ENCODE data around the gene DSCAM. TPM values are rescaled to one million over a fixed set of nuclear protein-coding genes. Genes with fewer than 3 reads are reported as not detected.

The DSCAM gene
- total and polyA plus RNA-seq, 2 experiments from 2014 or later: not detected

DNA sequence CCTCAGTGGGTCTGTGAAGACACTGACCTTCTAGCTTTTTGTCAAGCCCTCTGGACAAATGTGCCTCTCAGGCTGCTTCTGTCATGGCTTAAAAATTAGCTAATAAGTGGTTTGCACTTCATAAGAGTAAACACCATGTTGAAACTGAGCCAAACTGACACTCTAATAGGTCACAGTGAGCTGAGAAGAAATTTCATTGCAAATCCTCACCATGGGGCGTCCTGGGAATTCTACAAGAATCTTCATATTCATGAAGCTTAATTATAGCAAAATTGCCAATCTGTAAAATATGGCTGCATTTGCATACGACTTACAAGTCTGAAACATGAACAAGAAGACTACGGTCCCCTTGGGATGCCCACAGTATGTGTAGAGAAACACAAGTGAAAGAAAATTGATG is 188.6 kb downstream of the DSCAM start:
- no peak overlapping the region for H3K27ac ChIP-seq
- in situ Hi-C loops (cut with MboI): no loop called here
- no peaks in the 10 kb centered on the region for H3F3A ChIP-seq (ENCODE audit: insufficient read depth)

DNA sequence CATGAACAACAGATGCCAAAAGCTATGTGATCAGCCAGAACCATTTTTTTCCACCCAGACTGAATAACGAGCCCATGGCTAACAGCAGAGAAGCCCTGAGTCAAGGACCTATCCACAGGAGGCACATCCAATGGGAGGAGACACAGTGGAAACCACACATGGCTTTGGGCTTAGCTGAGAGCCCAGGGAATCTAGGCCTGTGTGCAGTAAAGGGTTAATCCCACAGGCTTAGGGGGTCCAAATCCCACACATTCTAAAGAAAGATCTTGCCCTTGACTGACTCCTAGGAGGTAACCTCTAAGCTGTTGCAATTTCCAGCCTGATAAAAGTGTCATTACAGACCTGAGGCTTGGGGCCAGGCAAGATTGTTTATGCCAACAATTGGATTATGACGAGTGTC is 194.5 kb downstream of the DSCAM start:
- H3K9me3 ChIP-seq (ENCODE audit: low read depth): no peaks in the 10 kb centered on the region
- H3K79me2 ChIP-seq (ENCODE audit: insufficient read depth): no peaks in the 10 kb centered on the region
- no peaks in the 10 kb centered on the region for H3F3A ChIP-seq (ENCODE audit: insufficient read depth)
- H3K4me1 ChIP-seq (ENCODE audit: insufficient read depth): no peaks in the 10 kb centered on the region
- no peak overlapping the region for H3K4me2 ChIP-seq (ENCODE audit: unreplicated experiment)
- H3K27ac ChIP-seq: no peak overlapping the region
- no peak overlapping the region for H2AFZ ChIP-seq
- in situ Hi-C loops (cut with MboI): no loop called here
- H3K4me3 ChIP-seq: no peak overlapping the region
- WGBS, 2 experiments (ENCODE audit: low coverage in 1 of 2, low lambda C conversion rate in 2 of 2, missing lambda C conversion rate in 2 of 2): 2 to 6% methylated on average over 2 of the region's 2 CpGs
- no peaks in the 10 kb centered on the region for H3K27me3 ChIP-seq (replicated peaks; ENCODE audit: insufficient read depth)
- no peak overlapping the region for H3K9ac ChIP-seq
- no peak for DNase-seq
- TF ChIP-seq EZH2phosphoT487 (IDR thresholded peaks at IDR 0.05; ENCODE audit: insufficient read depth, low read depth): no peak
- TF ChIP-seq EZH2 (IDR thresholded peaks at IDR 0.05; ENCODE audit: insufficient read depth, poor library complexity, severe bottlenecking): no peak
- H4K20me1 ChIP-seq (ENCODE audit: insufficient read depth): no peaks in the 10 kb centered on the region
- H3K36me3 ChIP-seq (ENCODE audit: low read depth): no peaks in the 10 kb centered on the region
- H3K9me2 ChIP-seq (ENCODE audit: insufficient read depth): no peaks in the 10 kb centered on the region

More for the DNA sequence above, 188.6 kb downstream of the DSCAM start:
- DNase-seq: no peak
- no peak overlapping the region for H3K4me3 ChIP-seq
- no peaks in the 10 kb centered on the region for H4K20me1 ChIP-seq (ENCODE audit: insufficient read depth)
- H3K9me2 ChIP-seq (ENCODE audit: insufficient read depth): no peaks in the 10 kb centered on the region
- no peaks in the 10 kb centered on the region for H3K79me2 ChIP-seq (ENCODE audit: insufficient read depth)
- WGBS, 2 experiments (ENCODE audit: low coverage in 1 of 2, low lambda C conversion rate in 2 of 2, missing lambda C conversion rate in 2 of 2): 22 to 27% methylated on average over 3 of the region's 3 CpGs
- no peak overlapping the region for H3K9ac ChIP-seq
- H3K4me1 ChIP-seq (ENCODE audit: insufficient read depth): no peaks in the 10 kb centered on the region
- no peak overlapping the region for H3K4me2 ChIP-seq (ENCODE audit: unreplicated experiment)
- H3K9me3 ChIP-seq (ENCODE audit: low read depth): no peaks in the 10 kb centered on the region
- no peaks in the 10 kb centered on the region for H3K27me3 ChIP-seq (replicated peaks; ENCODE audit: insufficient read depth)
- TF ChIP-seq EZH2phosphoT487 (IDR thresholded peaks at IDR 0.05; ENCODE audit: insufficient read depth, low read depth) (no peak), EZH2 (IDR thresholded peaks at IDR 0.05; ENCODE audit: insufficient read depth, poor library complexity, severe bottlenecking) (no peak)
- no peaks in the 10 kb centered on the region for H3K36me3 ChIP-seq (ENCODE audit: low read depth)
- no peak overlapping the region for H2AFZ ChIP-seq

DNA sequence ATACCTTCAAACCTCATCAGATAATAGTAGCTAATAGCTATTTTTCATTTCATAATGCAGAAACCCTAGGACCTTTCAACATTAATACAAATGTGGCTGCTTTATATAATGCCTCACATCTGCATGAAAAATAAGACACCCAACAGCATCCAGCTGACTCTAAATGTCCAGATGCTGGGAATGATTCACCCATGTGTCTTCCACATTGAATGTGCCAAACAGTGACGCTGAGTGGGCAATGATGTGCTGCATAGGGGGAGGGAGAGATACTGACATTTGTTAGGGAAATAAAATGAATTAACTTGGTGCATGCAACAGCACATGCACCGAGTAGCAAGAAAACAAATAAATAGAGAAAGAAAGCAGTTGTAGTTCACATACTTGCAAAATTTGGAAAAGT is 199.3 kb downstream of the DSCAM start:
- no peaks in the 10 kb centered on the region for H4K20me1 ChIP-seq (ENCODE audit: insufficient read depth)
- H3K27me3 ChIP-seq (replicated peaks; ENCODE audit: insufficient read depth): no peaks in the 10 kb centered on the region
- no peak overlapping the region for H3K4me2 ChIP-seq (ENCODE audit: unreplicated experiment)
- H2AFZ ChIP-seq: no peak overlapping the region
- H3K4me3 ChIP-seq: no peak overlapping the region
- no peak overlapping the region for H3K9ac ChIP-seq
- no peak for DNase-seq
- WGBS, 2 experiments (ENCODE audit: low coverage in 1 of 2, low lambda C conversion rate in 2 of 2, missing lambda C conversion rate in 2 of 2): 0 to 2% methylated on average over 2 of the region's 2 CpGs
- H3K27ac ChIP-seq: no peak overlapping the region
- H3F3A ChIP-seq (ENCODE audit: insufficient read depth): no peaks in the 10 kb centered on the region
- TF ChIP-seq EZH2 (IDR thresholded peaks at IDR 0.05; ENCODE audit: insufficient read depth, poor library complexity, severe bottlenecking) (no peak), EZH2phosphoT487 (IDR thresholded peaks at IDR 0.05; ENCODE audit: insufficient read depth, low read depth) (no peak)
- H3K9me2 ChIP-seq (ENCODE audit: insufficient read depth): no peaks in the 10 kb centered on the region
- H3K36me3 ChIP-seq (ENCODE audit: low read depth): no peaks in the 10 kb centered on the region
- in situ Hi-C loops (cut with MboI): no loop called here
- H3K79me2 ChIP-seq (ENCODE audit: insufficient read depth): no peaks in the 10 kb centered on the region
- H3K4me1 ChIP-seq (ENCODE audit: insufficient read depth): no peaks in the 10 kb centered on the region
- no peaks in the 10 kb centered on the region for H3K9me3 ChIP-seq (ENCODE audit: low read depth)

DNA sequence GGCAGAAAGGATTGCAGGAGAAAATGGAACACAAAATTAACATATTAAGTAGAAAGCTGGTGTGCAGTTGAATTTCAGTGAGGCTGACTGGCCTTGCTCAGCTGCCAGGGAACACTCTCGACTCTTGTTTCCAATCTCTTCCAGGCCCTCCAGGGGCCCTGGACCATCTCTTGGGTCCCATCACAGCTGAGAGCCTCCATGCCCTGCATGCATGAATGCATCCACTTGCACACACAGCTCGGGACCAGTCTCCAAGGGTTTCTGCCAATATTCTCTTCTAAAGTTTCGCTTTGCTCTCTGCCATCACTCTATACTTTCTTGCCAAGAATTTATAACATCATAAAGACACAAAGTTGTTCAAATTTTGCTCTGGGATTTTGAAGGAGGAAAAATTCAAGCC is 200.3 kb downstream of the DSCAM start:
- no peaks in the 10 kb centered on the region for H3K9me2 ChIP-seq (ENCODE audit: insufficient read depth)
- H3K9me3 ChIP-seq (ENCODE audit: low read depth): no peaks in the 10 kb centered on the region
- H3K4me2 ChIP-seq (ENCODE audit: unreplicated experiment): no peak overlapping the region
- WGBS, 2 experiments (ENCODE audit: low coverage in 1 of 2, low lambda C conversion rate in 2 of 2, missing lambda C conversion rate in 2 of 2): 2% methylated on average over 3 of the region's 3 CpGs
- DNase-seq: no peak
- no peak overlapping the region for H3K9ac ChIP-seq
- TF ChIP-seq EZH2phosphoT487 (IDR thresholded peaks at IDR 0.05; ENCODE audit: insufficient read depth, low read depth) (no peak), EZH2 (IDR thresholded peaks at IDR 0.05; ENCODE audit: insufficient read depth, poor library complexity, severe bottlenecking) (no peak)
- H3K27ac ChIP-seq: no peak overlapping the region
- H3K27me3 ChIP-seq (replicated peaks; ENCODE audit: insufficient read depth): no peaks in the 10 kb centered on the region
- no peaks in the 10 kb centered on the region for H3F3A ChIP-seq (ENCODE audit: insufficient read depth)
- H3K4me3 ChIP-seq: no peak overlapping the region
- H3K79me2 ChIP-seq (ENCODE audit: insufficient read depth): no peaks in the 10 kb centered on the region
- no peaks in the 10 kb centered on the region for H3K36me3 ChIP-seq (ENCODE audit: low read depth)
- in situ Hi-C loops (cut with MboI): no loop called here
- no peak overlapping the region for H2AFZ ChIP-seq
- no peaks in the 10 kb centered on the region for H3K4me1 ChIP-seq (ENCODE audit: insufficient read depth)
- no peaks in the 10 kb centered on the region for H4K20me1 ChIP-seq (ENCODE audit: insufficient read depth)

DNA sequence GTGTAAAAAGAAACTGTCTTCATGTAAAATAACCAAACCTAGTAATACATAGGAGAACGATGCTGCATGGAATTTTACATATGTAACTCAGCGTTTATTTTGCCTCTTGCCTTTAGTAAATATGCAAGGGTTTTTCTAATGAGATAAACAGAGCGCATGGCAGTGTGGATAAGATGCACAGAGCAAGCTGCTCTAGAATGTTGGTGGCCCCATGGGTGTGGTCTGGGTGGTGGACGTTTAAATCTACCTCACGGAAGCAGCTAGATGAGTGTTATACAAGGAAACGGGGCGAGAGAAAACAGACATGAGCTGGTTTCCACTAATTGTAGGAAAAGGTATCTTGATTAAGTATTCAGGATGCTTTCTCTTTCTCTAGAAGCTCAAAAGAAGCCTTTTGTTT is 205.9 kb downstream of the DSCAM start:
- Histone ChIP-seq H3F3A (ENCODE audit: insufficient read depth) (no peaks in the 10 kb centered on the region), H3K9ac (no peak overlapping the region), H4K20me1 (ENCODE audit: insufficient read depth) (no peaks in the 10 kb centered on the region), H3K36me3 (ENCODE audit: low read depth) (no peaks in the 10 kb centered on the region), H2AFZ (no peak overlapping the region), H3K9me2 (ENCODE audit: insufficient read depth) (no peaks in the 10 kb centered on the region), H3K27ac (no peak overlapping the region), H3K79me2 (ENCODE audit: insufficient read depth) (no peaks in the 10 kb centered on the region), H3K4me2 (ENCODE audit: unreplicated experiment) (no peak overlapping the region), H3K27me3 (replicated peaks; ENCODE audit: insufficient read depth) (no peaks in the 10 kb centered on the region), H3K4me1 (ENCODE audit: insufficient read depth) (no peaks in the 10 kb centered on the region), H3K9me3 (ENCODE audit: low read depth) (no peaks in the 10 kb centered on the region), H3K4me3 (no peak overlapping the region)
- no peak for DNase-seq
- TF ChIP-seq EZH2 (IDR thresholded peaks at IDR 0.05; ENCODE audit: insufficient read depth, poor library complexity, severe bottlenecking) (no peak), EZH2phosphoT487 (IDR thresholded peaks at IDR 0.05; ENCODE audit: insufficient read depth, low read depth) (no peak)
- in situ Hi-C loops (cut with MboI): no loop called here
- 49 to 54% methylated on average over 7 of the region's 7 CpGs for WGBS, 2 experiments (ENCODE audit: low coverage in 1 of 2, low lambda C conversion rate in 2 of 2, missing lambda C conversion rate in 2 of 2)
